Measurements from ENCODE around the gene ZNF470. TPM values are rescaled to one million over a fixed set of nuclear protein-coding genes. Genes with fewer than 3 reads are reported as not detected.

ZNF470 gene
- total RNA-seq, 1 experiment from 2014 or later: 5.1 TPM

- H3K9me3 ChIP-seq (ENCODE audit: low read depth, low read length, poor library complexity, severe bottlenecking): peaks cover 48% of the 10 kb centered on the region
- no peak overlapping the region for H3K4me3 ChIP-seq (ENCODE audit: low read depth, low read length, poor library complexity, severe bottlenecking)
- peaks cover 50% of the 10 kb centered on the region for H3K36me3 ChIP-seq (ENCODE audit: insufficient read depth, low read length, poor library complexity, severe bottlenecking)
- intact Hi-C loops (cut with micrococcal nuclease; ENCODE audit: unreplicated experiment): no loop called here
- no peak overlapping the region for H3K27ac ChIP-seq (ENCODE audit: low read depth, low read length, poor library complexity, severe bottlenecking)
- DNase-seq (ENCODE audit: low spot score): no peak
- H3K4me1 ChIP-seq (ENCODE audit: insufficient read depth, low read length, poor library complexity, severe bottlenecking): no peaks in the 10 kb centered on the region
- ChIA-PET POLR2A (ENCODE audit: low non-redundant PET) (no interaction called here), CTCF (no interaction called here)
- H3K27me3 ChIP-seq (replicated peaks; ENCODE audit: insufficient read depth, low read depth, low read length, poor library complexity): no peaks in the 10 kb centered on the region
- TF ChIP-seq CTCF (conservative IDR thresholded peaks at IDR 0.05; ENCODE audit: low read depth, low read length): no peak
- TF ChIP-seq EZH2 (IDR thresholded peaks at IDR 0.05; ENCODE audit: borderline replicate concordance, low read depth, low read length, poor library complexity, severe bottlenecking): no peak
- BruUV-seq (replicated peaks): no TSS peak
Measured at GRCh38 chr19:56601375-56601774, 34.1 kb downstream of the ZNF470 start.

- Histone ChIP-seq H3K36me3 (ENCODE audit: insufficient read depth, low read length, poor library complexity, severe bottlenecking) (peaks cover 38% of the 10 kb centered on the region), H3K9me3 (ENCODE audit: low read depth, low read length, poor library complexity, severe bottlenecking) (peaks cover 51% of the 10 kb centered on the region), H3K4me3 (ENCODE audit: low read depth, low read length, poor library complexity, severe bottlenecking) (no peak overlapping the region), H3K27me3 (replicated peaks; ENCODE audit: insufficient read depth, low read depth, low read length, poor library complexity) (no peaks in the 10 kb centered on the region), H3K27ac (ENCODE audit: low read depth, low read length, poor library complexity, severe bottlenecking) (no peak overlapping the region), H3K4me1 (ENCODE audit: insufficient read depth, low read length, poor library complexity, severe bottlenecking) (no peaks in the 10 kb centered on the region)
- TF ChIP-seq EZH2 (IDR thresholded peaks at IDR 0.05; ENCODE audit: borderline replicate concordance, low read depth, low read length, poor library complexity, severe bottlenecking): no peak
- ChIA-PET CTCF (no interaction called here), POLR2A (ENCODE audit: low non-redundant PET) (no interaction called here)
- BruUV-seq (replicated peaks): no TSS peak
- intact Hi-C loops (cut with micrococcal nuclease; ENCODE audit: unreplicated experiment): no loop called here
- no peak for DNase-seq (ENCODE audit: low spot score)
Measured at GRCh38 chr19:56603829-56604228, 36.6 kb downstream of the ZNF470 start.

- H3K9me3 ChIP-seq (ENCODE audit: low read depth, low read length, poor library complexity, severe bottlenecking): peaks cover 35% of the 10 kb centered on the region
- CTCF ChIA-PET: no interaction called here
- POLR2A ChIA-PET (ENCODE audit: low non-redundant PET): no interaction called here
Measured at GRCh38 chr19:56608274-56608964, 41.2 kb downstream of the ZNF470 start.

More at GRCh38 chr19:56608274-56608964, 41.2 kb downstream of the ZNF470 start:
- peaks cover 12% of the 10 kb centered on the region for H3K36me3 ChIP-seq (ENCODE audit: insufficient read depth, low read length, poor library complexity, severe bottlenecking)
- H3K4me1 ChIP-seq (ENCODE audit: insufficient read depth, low read length, poor library complexity, severe bottlenecking): no peaks in the 10 kb centered on the region
- no peak for DNase-seq (ENCODE audit: low spot score)
- TF ChIP-seq EZH2 (IDR thresholded peaks at IDR 0.05; ENCODE audit: borderline replicate concordance, low read depth, low read length, poor library complexity, severe bottlenecking): no peak
- no peak for TF ChIP-seq CTCF (conservative IDR thresholded peaks at IDR 0.05; ENCODE audit: low read depth, low read length)
- no TSS peak for BruUV-seq (replicated peaks)
- intact Hi-C loops (cut with micrococcal nuclease; ENCODE audit: unreplicated experiment): no loop called here
- no peak overlapping the region for H3K27ac ChIP-seq (ENCODE audit: low read depth, low read length, poor library complexity, severe bottlenecking)
- H3K4me3 ChIP-seq (ENCODE audit: low read depth, low read length, poor library complexity, severe bottlenecking): no peak overlapping the region
- no peaks in the 10 kb centered on the region for H3K27me3 ChIP-seq (replicated peaks; ENCODE audit: insufficient read depth, low read depth, low read length, poor library complexity)
